BLaER1 (cell line): Measurements from ENCODE around the gene KTN1.

Source experiments
- H3K27ac ChIP-seq: shearing (Covaris generic); formaldehyde crosslinking; 2 replicates; pipeline ENCODE4 v1.8.1; 2022
- H3K27me3 ChIP-seq: shearing (Covaris generic); formaldehyde crosslinking; 2 replicates; pipeline ENCODE4 v1.8.1; 2022
- H3K36me3 ChIP-seq: shearing (Covaris generic); formaldehyde crosslinking; 2 replicates; pipeline ENCODE4 v1.8.1; 2022
- H3K4me1 ChIP-seq: shearing (Covaris generic); formaldehyde crosslinking; 2 replicates; pipeline ENCODE4 v1.8.1; 2022
- H3K4me2 ChIP-seq: shearing (Covaris generic); formaldehyde crosslinking; 2 replicates; pipeline ENCODE4 v1.8.1; 2022
- H3K4me3 ChIP-seq: shearing (Covaris generic); formaldehyde crosslinking; 2 replicates; pipeline ENCODE4 v1.8.1; 2022
- H3K9ac ChIP-seq: shearing (Covaris generic); formaldehyde crosslinking; 2 replicates; pipeline ENCODE4 v1.8.1; 2022
- H3K9me3 ChIP-seq: shearing (Covaris generic); formaldehyde crosslinking; 2 replicates; pipeline ENCODE4 v1.8.1; 2022
- H4K20me1 ChIP-seq: shearing (Covaris generic); formaldehyde crosslinking; 2 replicates; pipeline ENCODE4 v1.8.1; 2022
- Cebpa-rat ChIP-seq: shearing (Covaris generic); IDR thresholded peaks from 2 replicates; pipeline ENCODE4 v1.8.1; 2022

Gene KTN1, protein sequence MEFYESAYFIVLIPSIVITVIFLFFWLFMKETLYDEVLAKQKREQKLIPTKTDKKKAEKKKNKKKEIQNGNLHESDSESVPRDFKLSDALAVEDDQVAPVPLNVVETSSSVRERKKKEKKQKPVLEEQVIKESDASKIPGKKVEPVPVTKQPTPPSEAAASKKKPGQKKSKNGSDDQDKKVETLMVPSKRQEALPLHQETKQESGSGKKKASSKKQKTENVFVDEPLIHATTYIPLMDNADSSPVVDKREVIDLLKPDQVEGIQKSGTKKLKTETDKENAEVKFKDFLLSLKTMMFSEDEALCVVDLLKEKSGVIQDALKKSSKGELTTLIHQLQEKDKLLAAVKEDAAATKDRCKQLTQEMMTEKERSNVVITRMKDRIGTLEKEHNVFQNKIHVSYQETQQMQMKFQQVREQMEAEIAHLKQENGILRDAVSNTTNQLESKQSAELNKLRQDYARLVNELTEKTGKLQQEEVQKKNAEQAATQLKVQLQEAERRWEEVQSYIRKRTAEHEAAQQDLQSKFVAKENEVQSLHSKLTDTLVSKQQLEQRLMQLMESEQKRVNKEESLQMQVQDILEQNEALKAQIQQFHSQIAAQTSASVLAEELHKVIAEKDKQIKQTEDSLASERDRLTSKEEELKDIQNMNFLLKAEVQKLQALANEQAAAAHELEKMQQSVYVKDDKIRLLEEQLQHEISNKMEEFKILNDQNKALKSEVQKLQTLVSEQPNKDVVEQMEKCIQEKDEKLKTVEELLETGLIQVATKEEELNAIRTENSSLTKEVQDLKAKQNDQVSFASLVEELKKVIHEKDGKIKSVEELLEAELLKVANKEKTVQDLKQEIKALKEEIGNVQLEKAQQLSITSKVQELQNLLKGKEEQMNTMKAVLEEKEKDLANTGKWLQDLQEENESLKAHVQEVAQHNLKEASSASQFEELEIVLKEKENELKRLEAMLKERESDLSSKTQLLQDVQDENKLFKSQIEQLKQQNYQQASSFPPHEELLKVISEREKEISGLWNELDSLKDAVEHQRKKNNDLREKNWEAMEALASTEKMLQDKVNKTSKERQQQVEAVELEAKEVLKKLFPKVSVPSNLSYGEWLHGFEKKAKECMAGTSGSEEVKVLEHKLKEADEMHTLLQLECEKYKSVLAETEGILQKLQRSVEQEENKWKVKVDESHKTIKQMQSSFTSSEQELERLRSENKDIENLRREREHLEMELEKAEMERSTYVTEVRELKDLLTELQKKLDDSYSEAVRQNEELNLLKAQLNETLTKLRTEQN (N-terminal part only)

GRCh38 chr14:55579724-55580469 lies at the start of gene KTN1:
TSS of gene KTN1 (plus strand) at chr14:55580207. CDS start at chr14:55612049, 31,842 bp downstream.
- H4K20me1 ChIP-seq = peaks cover 45% of the 10 kb centered on the region
- H3K4me1 ChIP-seq = peaks cover 47% of the 10 kb centered on the region
- H3K4me2 ChIP-seq = peak within 1 kb of the TSS; percentile 87
- peak within 1 kb of the TSS; percentile 96 for H3K4me3 ChIP-seq
- H3K27me3 ChIP-seq = no peaks in the 10 kb centered on the region
- H3K9me3 ChIP-seq = no peaks in the 10 kb centered on the region
- peaks cover 17% of the 10 kb centered on the region for H3K36me3 ChIP-seq
- H3K9ac ChIP-seq = peak within 1 kb of the TSS; percentile 97
- peak within 1 kb of the TSS; percentile 97 for H3K27ac ChIP-seq
- TF ChIP-seq Cebpa-rat = no peak

DNA sequence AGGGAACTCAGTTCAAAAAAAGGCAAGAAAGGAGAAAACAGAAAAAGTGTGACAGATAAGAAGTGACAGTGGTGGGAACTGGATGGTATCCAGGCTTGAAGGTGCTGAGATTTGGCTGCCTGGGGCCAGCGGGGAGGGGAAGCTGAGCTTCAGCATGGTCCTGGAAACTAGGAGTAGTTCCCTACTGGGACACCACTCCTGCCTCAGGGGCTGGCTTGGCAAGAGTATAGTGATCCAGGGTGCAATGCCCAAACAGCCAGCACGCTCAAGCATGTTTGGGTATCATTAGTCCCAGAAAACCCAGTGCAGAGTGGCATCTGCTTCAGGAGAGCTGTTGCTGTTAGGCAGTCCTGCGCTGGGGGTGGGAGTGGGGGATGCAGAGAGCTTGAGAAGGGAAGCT lies 49.5 kb upstream of the KTN1 start:
- Histone ChIP-seq H3K9me3 (no peaks in the 10 kb centered on the region), H3K36me3 (no peaks in the 10 kb centered on the region), H3K9ac (no peak overlapping the region), H3K4me3 (no peak overlapping the region), H3K27me3 (no peaks in the 10 kb centered on the region), H4K20me1 (no peaks in the 10 kb centered on the region), H3K4me2 (no peak overlapping the region), H3K27ac (no peak overlapping the region), H3K4me1 (no peaks in the 10 kb centered on the region)
- no peak for TF ChIP-seq Cebpa-rat

- Histone ChIP-seq H3K9ac (no peak overlapping the region), H3K27me3 (no peaks in the 10 kb centered on the region), H3K9me3 (peaks cover 13% of the 10 kb centered on the region), H3K36me3 (no peaks in the 10 kb centered on the region), H3K4me3 (no peak overlapping the region), H3K27ac (no peak overlapping the region), H4K20me1 (no peaks in the 10 kb centered on the region), H3K4me1 (no peaks in the 10 kb centered on the region), H3K4me2 (no peak overlapping the region)
- TF ChIP-seq Cebpa-rat = no peak
Observed at GRCh38 chr14:55532645-55533344, 47.2 kb upstream of the KTN1 start.

- Histone ChIP-seq H3K9ac (no peak overlapping the region), H3K27ac (no peak overlapping the region), H3K4me2 (no peak overlapping the region), H3K9me3 (peaks cover 13% of the 10 kb centered on the region), H3K36me3 (no peaks in the 10 kb centered on the region), H3K27me3 (no peaks in the 10 kb centered on the region), H3K4me3 (no peak overlapping the region), H4K20me1 (no peaks in the 10 kb centered on the region), H3K4me1 (no peaks in the 10 kb centered on the region)
- TF ChIP-seq Cebpa-rat = no peak
Observed at GRCh38 chr14:55533960-55534359, 46.0 kb upstream of the KTN1 start.

DNA sequence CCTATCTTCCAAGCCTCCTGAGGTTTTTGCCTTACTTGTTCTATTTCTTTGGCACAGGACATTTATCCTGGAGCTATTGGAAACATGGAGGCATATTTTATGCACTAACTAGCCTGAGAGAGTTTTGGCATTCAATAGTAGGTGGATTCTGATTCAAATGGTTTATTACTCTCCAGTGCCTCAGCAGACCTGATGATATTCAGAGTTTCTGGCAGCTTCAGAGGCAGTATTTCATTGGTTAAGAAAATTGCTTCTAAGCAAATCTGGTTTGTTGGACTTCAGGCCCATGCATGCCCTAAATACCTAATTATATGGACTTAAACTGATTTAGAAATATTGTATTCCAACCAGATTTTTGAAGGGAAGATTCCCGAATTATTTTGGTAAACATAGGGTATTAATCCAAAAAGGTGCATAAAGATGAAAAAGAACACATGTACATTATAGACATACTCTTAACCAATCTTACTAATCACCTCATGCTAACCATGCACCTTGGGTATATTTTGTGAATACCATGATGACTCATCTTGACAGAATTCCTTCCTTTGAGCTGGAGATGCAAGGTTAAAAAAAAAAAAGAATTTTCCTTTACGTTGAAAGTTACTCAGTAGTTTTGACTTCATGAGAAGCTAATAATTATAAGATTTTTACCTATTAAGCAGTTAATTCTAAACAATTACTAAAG lies 44.3 kb upstream of the KTN1 start:
- no peak overlapping the region for H3K27ac ChIP-seq
- H3K36me3 ChIP-seq = no peaks in the 10 kb centered on the region
- TF ChIP-seq Cebpa-rat = no peak
- H3K4me3 ChIP-seq = no peak overlapping the region
- no peak overlapping the region for H3K9ac ChIP-seq
- no peaks in the 10 kb centered on the region for H3K27me3 ChIP-seq
- peaks cover 13% of the 10 kb centered on the region for H3K9me3 ChIP-seq
- no peaks in the 10 kb centered on the region for H4K20me1 ChIP-seq
- H3K4me1 ChIP-seq = no peaks in the 10 kb centered on the region
- H3K4me2 ChIP-seq = no peak overlapping the region

- H3K27me3 ChIP-seq = no peaks in the 10 kb centered on the region
- no peak overlapping the region for H3K27ac ChIP-seq
- H3K4me3 ChIP-seq = no peak overlapping the region
- H3K4me2 ChIP-seq = no peak overlapping the region
- H4K20me1 ChIP-seq = no peaks in the 10 kb centered on the region
- no peak for TF ChIP-seq Cebpa-rat
- H3K9me3 ChIP-seq = peaks cover 13% of the 10 kb centered on the region
- H3K4me1 ChIP-seq = no peaks in the 10 kb centered on the region
- H3K9ac ChIP-seq = no peak overlapping the region
- H3K36me3 ChIP-seq = no peaks in the 10 kb centered on the region
Observed at GRCh38 chr14:55536204-55536708, 43.8 kb upstream of the KTN1 start.

- TF ChIP-seq Cebpa-rat = no peak
- H3K4me3 ChIP-seq = no peak overlapping the region
- no peak overlapping the region for H3K4me2 ChIP-seq
Observed at GRCh38 chr14:55537782-55538181, 42.2 kb upstream of the KTN1 start.

GRCh38 chr14:55539975-55540374 lies 40.0 kb upstream of the KTN1 start:
- Histone ChIP-seq H3K9me3 (peaks cover 13% of the 10 kb centered on the region), H3K36me3 (no peaks in the 10 kb centered on the region), H3K9ac (no peak overlapping the region), H3K4me3 (no peak overlapping the region), H3K4me2 (no peak overlapping the region), H3K27me3 (no peaks in the 10 kb centered on the region), H3K27ac (no peak overlapping the region), H3K4me1 (no peaks in the 10 kb centered on the region), H4K20me1 (no peaks in the 10 kb centered on the region)
- no peak for TF ChIP-seq Cebpa-rat

More at GRCh38 chr14:55537782-55538181, 42.2 kb upstream of the KTN1 start:
- Histone ChIP-seq H3K4me1 (no peaks in the 10 kb centered on the region), H3K36me3 (no peaks in the 10 kb centered on the region), H3K9me3 (peaks cover 13% of the 10 kb centered on the region), H3K9ac (no peak overlapping the region), H3K27ac (no peak overlapping the region), H3K27me3 (no peaks in the 10 kb centered on the region), H4K20me1 (no peaks in the 10 kb centered on the region)
